GM23338 (cell line): ENCODE data around the gene TAPBP. TPM values are rescaled to one million over a fixed set of nuclear protein-coding genes. Genes with fewer than 3 reads are reported as not detected.

ENCODE experiments used
- ATAC-seq: fragments of 200-7000 bp; cut with Tn5 transposase; 3 replicates; pipeline ENCODE4 v1.9.1; 2020
- DNase-seq: peaks from one replicate; pipeline ENCODE4 v3.0.0-alpha.2; 2015; ENCODE audit warnings: low spot score
- H2AFZ ChIP-seq: fragments of 200-600 bp; sonication (generic); 2 replicates; pipeline ENCODE4 v1.8.0; 2016; ENCODE audit warnings: antibody characterized with exemption, mild to moderate bottlenecking, moderate library complexity
- H3F3A ChIP-seq: fragments of 200-600 bp; sonication (generic); replicated peaks from 2 replicates; pipeline ENCODE4 v1.8.0; 2017; ENCODE audit warnings: antibody characterized with exemption, mixed run types, low read depth
- H3K27ac ChIP-seq: fragments of 200-600 bp; sonication (generic); 2 replicates; pipeline ENCODE4 v1.6.1; 2016; ENCODE audit warnings: low read depth
- H3K27me3 ChIP-seq: fragments of 200-600 bp; sonication (generic); 2 replicates; pipeline ENCODE4 v1.8.0; 2016; ENCODE audit warnings: mild to moderate bottlenecking, mixed run types, moderate library complexity; ENCODE audit not compliant: insufficient read depth
- H3K36me3 ChIP-seq: fragments of 200-600 bp; sonication (generic); 2 replicates; pipeline ENCODE4 v1.8.0; 2016; ENCODE audit warnings: mild to moderate bottlenecking; ENCODE audit not compliant: insufficient read depth
- H3K4me1 ChIP-seq: fragments of 200-600 bp; sonication (generic); 2 replicates; pipeline ENCODE4 v1.8.0; 2016; ENCODE audit warnings: mild to moderate bottlenecking, moderate library complexity; ENCODE audit not compliant: insufficient read depth
- H3K4me2 ChIP-seq: fragments of 200-600 bp; sonication (generic); 2 replicates; pipeline ENCODE4 v1.7.1; 2017; ENCODE audit warnings: mixed run types
- H3K4me3 ChIP-seq: fragments of 200-600 bp; sonication (generic); 2 replicates; pipeline ENCODE4 v1.6.1; 2016; ENCODE audit warnings: mixed run types
- H3K79me2 ChIP-seq: fragments of 200-600 bp; sonication (generic); replicated peaks from 2 replicates; pipeline ENCODE4 v1.8.0; 2017; ENCODE audit warnings: mild to moderate bottlenecking; ENCODE audit not compliant: insufficient read depth
- H3K9me2 ChIP-seq: fragments of 200-600 bp; sonication (generic); 2 replicates; pipeline ENCODE4 v1.8.0; 2017; ENCODE audit not compliant: insufficient read depth
- H4K20me1 ChIP-seq: fragments of 200-600 bp; sonication (generic); replicated peaks from 2 replicates; pipeline ENCODE4 v1.8.0; 2017; ENCODE audit warnings: mild to moderate bottlenecking; ENCODE audit not compliant: insufficient read depth
- H3K27ac Mint-ChIP-seq: 2 replicates; pipeline ENCODE4 v1.8.0; 2020; ENCODE audit warnings: inconsistent platforms, mild to moderate bottlenecking, moderate library complexity, mixed read lengths
- H3K27me3 Mint-ChIP-seq: 3 replicates; pipeline ENCODE4 v1.8.0; 2022; ENCODE audit warnings: low read depth, mild to moderate bottlenecking, moderate library complexity, mixed read lengths, inconsistent platforms; ENCODE audit not compliant: insufficient read depth, poor library complexity
- H3K36me3 Mint-ChIP-seq: 3 replicates; pipeline ENCODE4 v1.8.0; 2021; ENCODE audit warnings: low read depth, mild to moderate bottlenecking, inconsistent platforms, moderate library complexity, mixed read lengths
- H3K4me1 Mint-ChIP-seq: 3 replicates; pipeline ENCODE4 v1.8.0; 2020; ENCODE audit warnings: mild to moderate bottlenecking, inconsistent platforms, mixed read lengths
- H3K4me3 Mint-ChIP-seq: 3 replicates; pipeline ENCODE4 v1.8.0; 2021; ENCODE audit warnings: moderate library complexity, mild to moderate bottlenecking, inconsistent platforms, mixed read lengths
- H3K9me3 Mint-ChIP-seq: 3 replicates; pipeline ENCODE4 v1.8.0; 2020; ENCODE audit warnings: moderate library complexity, mild to moderate bottlenecking, inconsistent platforms, mixed read lengths
- CREB1 ChIP-seq: fragments of 250-450 bp; sonication (Bioruptor Pico); IDR thresholded peaks from 2 replicates; pipeline ENCODE4 v1.5.0; 2020; ENCODE audit warnings: low read depth, mild to moderate bottlenecking, moderate library complexity
- EZH2 ChIP-seq: fragments of 200-600 bp; sonication (generic); IDR thresholded peaks from one replicate; pipeline ENCODE4 v1.8.0; 2017; ENCODE audit warnings: antibody characterized with exemption, mild to moderate bottlenecking, low read depth; ENCODE audit not compliant: unreplicated experiment
- NANOG ChIP-seq: IDR thresholded peaks from 2 replicates; pipeline ENCODE4 v1.6.1; 2016; ENCODE audit warnings: antibody characterized with exemption, borderline replicate concordance
- POLR2AphosphoS5 ChIP-seq: IDR thresholded peaks from 2 replicates; pipeline ENCODE4 v1.6.1; 2016; ENCODE audit warnings: antibody characterized with exemption, low read depth
- STAT1 ChIP-seq: IDR thresholded peaks from one replicate; pipeline ENCODE4 v1.6.1; 2016; ENCODE audit warnings: antibody characterized with exemption; ENCODE audit not compliant: unreplicated experiment
- ZNF114 ChIP-seq: fragments of 250-450 bp; sonication (Bioruptor Pico); IDR thresholded peaks from 2 replicates; pipeline ENCODE4 v1.5.0; 2020; ENCODE audit warnings: mild to moderate bottlenecking, moderate library complexity
- polyA plus RNA-seq: library from polyadenylated mRNA; unstranded; fragments of >200 nt; fragmentation: Nextera tagmentation; extraction: Ambion mirVana; gene quantifications from 2 replicates; pipeline ENCODE4 v1.2.1, GENCODE V29; 2016
- total RNA-seq: library from RNA; depleted of rRNA; stranded (reverse); fragments of >200 nt; shearing (Covaris generic); gene quantifications from 2 replicates; pipeline ENCODE4 v1.2.3, GENCODE V29; 2014
- TF ChIP-seq, protein P1 (sequence below): fragments of 250-450 bp; sonication (Bioruptor Pico); IDR thresholded peaks from 2 replicates; pipeline ENCODE4 v1.5.0; 2020; ENCODE audit warnings: mild to moderate bottlenecking, moderate library complexity
- TF ChIP-seq, protein P2 (sequence below), 2 experiments: fragments of 200-600 bp in 1 of 2; sonication (generic) in 1 of 2; conservative IDR thresholded peaks; 2 replicates each; pipeline versions ENCODE4 v1.5.1 to v1.6.1; 2016 to 2017; ENCODE audit warnings: antibody characterized with exemption in 2 of 2, low read depth in 2 of 2, mild to moderate bottlenecking in 2 of 2, moderate library complexity in 1 of 2
- TF ChIP-seq, protein P3 (sequence below): IDR thresholded peaks from one replicate; pipeline ENCODE4 v1.6.1; 2018; ENCODE audit warnings: antibody characterized with exemption; ENCODE audit not compliant: unreplicated experiment

The TAPBP gene
- total and polyA plus RNA-seq, 2 experiments from 2014 or later: 19.9 to 37.5 TPM

DNA sequence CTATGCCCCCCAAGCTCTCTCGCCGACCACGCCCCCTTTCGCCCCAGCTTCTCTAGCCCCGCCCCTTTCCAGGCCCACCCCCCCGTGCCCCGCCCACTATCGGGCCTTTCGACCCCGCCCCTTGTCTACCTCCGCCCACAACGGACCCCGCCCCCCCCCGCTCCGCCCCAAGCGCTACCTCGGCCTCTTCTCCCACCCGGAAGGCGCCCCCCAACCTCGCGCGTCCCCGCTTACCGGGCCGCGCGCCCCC, 3.5 kb upstream of the TAPBP start (continued):
- TF ChIP-seq, protein P1, sequence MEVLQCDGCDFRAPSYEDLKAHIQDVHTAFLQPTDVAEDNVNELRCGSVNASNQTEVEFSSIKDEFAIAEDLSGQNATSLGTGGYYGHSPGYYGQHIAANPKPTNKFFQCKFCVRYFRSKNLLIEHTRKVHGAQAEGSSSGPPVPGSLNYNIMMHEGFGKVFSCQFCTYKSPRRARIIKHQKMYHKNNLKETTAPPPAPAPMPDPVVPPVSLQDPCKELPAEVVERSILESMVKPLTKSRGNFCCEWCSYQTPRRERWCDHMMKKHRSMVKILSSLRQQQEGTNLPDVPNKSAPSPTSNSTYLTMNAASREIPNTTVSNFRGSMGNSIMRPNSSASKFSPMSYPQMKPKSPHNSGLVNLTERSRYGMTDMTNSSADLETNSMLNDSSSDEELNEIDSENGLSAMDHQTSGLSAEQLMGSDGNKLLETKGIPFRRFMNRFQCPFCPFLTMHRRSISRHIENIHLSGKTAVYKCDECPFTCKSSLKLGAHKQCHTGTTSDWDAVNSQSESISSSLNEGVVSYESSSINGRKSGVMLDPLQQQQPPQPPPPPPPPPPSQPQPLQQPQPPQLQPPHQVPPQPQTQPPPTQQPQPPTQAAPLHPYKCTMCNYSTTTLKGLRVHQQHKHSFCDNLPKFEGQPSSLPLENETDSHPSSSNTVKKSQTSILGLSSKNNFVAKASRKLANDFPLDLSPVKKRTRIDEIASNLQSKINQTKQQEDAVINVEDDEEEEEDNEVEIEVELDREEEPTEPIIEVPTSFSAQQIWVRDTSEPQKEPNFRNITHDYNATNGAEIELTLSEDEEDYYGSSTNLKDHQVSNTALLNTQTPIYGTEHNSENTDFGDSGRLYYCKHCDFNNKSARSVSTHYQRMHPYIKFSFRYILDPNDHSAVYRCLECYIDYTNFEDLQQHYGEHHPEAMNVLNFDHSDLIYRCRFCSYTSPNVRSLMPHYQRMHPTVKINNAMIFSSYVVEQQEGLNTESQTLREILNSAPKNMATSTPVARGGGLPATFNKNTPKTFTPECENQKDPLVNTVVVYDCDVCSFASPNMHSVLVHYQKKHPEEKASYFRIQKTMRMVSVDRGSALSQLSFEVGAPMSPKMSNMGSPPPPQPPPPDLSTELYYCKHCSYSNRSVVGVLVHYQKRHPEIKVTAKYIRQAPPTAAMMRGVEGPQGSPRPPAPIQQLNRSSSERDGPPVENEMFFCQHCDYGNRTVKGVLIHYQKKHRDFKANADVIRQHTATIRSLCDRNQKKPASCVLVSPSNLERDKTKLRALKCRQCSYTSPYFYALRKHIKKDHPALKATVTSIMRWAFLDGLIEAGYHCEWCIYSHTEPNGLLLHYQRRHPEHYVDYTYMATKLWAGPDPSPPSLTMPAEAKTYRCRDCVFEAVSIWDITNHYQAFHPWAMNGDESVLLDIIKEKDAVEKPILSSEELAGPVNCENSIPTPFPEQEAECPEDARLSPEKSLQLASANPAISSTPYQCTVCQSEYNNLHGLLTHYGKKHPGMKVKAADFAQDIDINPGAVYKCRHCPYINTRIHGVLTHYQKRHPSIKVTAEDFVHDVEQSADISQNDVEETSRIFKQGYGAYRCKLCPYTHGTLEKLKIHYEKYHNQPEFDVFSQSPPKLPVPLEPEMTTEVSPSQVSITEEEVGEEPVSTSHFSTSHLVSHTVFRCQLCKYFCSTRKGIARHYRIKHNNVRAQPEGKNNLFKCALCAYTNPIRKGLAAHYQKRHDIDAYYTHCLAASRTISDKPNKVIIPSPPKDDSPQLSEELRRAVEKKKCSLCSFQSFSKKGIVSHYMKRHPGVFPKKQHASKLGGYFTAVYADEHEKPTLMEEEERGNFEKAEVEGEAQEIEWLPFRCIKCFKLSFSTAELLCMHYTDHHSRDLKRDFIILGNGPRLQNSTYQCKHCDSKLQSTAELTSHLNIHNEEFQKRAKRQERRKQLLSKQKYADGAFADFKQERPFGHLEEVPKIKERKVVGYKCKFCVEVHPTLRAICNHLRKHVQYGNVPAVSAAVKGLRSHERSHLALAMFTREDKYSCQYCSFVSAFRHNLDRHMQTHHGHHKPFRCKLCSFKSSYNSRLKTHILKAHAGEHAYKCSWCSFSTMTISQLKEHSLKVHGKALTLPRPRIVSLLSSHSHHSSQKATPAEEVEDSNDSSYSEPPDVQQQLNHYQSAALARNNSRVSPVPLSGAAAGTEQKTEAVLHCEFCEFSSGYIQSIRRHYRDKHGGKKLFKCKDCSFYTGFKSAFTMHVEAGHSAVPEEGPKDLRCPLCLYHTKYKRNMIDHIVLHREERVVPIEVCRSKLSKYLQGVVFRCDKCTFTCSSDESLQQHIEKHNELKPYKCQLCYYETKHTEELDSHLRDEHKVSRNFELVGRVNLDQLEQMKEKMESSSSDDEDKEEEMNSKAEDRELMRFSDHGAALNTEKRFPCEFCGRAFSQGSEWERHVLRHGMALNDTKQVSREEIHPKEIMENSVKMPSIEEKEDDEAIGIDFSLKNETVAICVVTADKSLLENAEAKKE (CRISPR knock-in tag): no peak
- TF ChIP-seq STAT1 (no peak), EZH2 (no peak), NANOG (no peak), CREB1 (no peak), ZNF114 (CRISPR knock-in tag) (no peak)
- TF ChIP-seq, protein P2, sequence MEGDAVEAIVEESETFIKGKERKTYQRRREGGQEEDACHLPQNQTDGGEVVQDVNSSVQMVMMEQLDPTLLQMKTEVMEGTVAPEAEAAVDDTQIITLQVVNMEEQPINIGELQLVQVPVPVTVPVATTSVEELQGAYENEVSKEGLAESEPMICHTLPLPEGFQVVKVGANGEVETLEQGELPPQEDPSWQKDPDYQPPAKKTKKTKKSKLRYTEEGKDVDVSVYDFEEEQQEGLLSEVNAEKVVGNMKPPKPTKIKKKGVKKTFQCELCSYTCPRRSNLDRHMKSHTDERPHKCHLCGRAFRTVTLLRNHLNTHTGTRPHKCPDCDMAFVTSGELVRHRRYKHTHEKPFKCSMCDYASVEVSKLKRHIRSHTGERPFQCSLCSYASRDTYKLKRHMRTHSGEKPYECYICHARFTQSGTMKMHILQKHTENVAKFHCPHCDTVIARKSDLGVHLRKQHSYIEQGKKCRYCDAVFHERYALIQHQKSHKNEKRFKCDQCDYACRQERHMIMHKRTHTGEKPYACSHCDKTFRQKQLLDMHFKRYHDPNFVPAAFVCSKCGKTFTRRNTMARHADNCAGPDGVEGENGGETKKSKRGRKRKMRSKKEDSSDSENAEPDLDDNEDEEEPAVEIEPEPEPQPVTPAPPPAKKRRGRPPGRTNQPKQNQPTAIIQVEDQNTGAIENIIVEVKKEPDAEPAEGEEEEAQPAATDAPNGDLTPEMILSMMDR (conservative IDR thresholded peaks at IDR 0.05; ENCODE audit: low read depth in 2 of 2): no peak

DNA sequence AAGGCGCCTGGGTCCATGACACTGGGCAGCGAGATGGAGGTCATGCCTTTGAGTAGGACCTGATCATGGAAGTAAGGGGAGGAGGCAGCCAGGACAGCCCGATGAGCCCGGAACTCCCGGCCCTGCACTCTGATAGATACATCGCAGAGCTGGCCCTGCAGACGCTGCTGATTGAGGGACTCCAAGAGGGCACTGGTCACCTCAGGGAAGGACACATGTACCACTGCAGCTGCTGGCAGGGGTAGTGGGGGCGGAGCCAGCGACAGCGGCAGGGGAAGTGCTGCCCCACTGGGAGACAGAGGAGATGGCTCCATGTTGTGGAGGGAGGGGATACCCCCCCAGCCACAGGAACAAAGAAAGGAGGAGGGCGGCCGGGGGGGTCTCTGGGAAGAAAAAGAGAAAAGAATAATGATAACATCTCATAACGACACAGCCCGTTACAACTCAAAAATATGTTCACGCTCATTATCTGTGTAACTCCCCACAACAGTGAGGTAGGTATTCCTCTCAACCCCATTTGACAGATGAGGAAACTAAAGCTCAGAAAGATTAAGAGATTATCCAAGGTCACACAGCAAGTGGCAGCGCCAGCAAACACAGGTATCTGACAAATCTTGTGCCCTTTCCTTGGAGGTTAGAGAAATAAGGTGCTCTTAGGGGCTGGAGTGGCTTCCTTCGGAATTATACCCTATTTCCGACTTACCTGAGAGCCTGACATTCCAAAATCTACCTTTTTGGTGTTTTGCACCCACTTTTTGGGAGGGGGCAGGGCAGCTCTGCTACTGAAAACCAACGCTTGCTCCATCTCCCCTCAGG, 2.9 kb upstream of the TAPBP start:
- H3K36me3 Mint-ChIP-seq: peaks cover 39% of the 10 kb centered on the region
- Histone ChIP-seq H3K4me1 (peaks cover 44% of the 10 kb centered on the region), H2AFZ (no peak overlapping the region), H3K79me2 (peaks cover 31% of the 10 kb centered on the region), H3K27me3 (no peaks in the 10 kb centered on the region), H3K27ac (no peak overlapping the region), H3K4me3 (peak overlapping the region; percentile 50), H3F3A (peaks cover 28% of the 10 kb centered on the region), H4K20me1 (peaks cover 11% of the 10 kb centered on the region), H3K4me2 (peak overlapping the region; percentile 75), H3K36me3 (peaks cover 14% of the 10 kb centered on the region), H3K9me2 (no peaks in the 10 kb centered on the region)
- peaks cover 25% of the 10 kb centered on the region for H3K27me3 Mint-ChIP-seq
- peaks cover 66% of the 10 kb centered on the region for H3K4me1 Mint-ChIP-seq
- H3K27ac Mint-ChIP-seq: peak overlapping the region; percentile 31; the same call in 1 of the 2 replicates
- no peak for DNase-seq
- peak overlapping the region; percentile 93 for H3K4me3 Mint-ChIP-seq
- no peak for ATAC-seq
- H3K9me3 Mint-ChIP-seq: no peaks in the 10 kb centered on the region; the same call in 1 of the 3 replicates
- TF ChIP-seq NANOG: no peak
- TF ChIP-seq POLR2AphosphoS5: no peak
- TF ChIP-seq, protein P3, sequence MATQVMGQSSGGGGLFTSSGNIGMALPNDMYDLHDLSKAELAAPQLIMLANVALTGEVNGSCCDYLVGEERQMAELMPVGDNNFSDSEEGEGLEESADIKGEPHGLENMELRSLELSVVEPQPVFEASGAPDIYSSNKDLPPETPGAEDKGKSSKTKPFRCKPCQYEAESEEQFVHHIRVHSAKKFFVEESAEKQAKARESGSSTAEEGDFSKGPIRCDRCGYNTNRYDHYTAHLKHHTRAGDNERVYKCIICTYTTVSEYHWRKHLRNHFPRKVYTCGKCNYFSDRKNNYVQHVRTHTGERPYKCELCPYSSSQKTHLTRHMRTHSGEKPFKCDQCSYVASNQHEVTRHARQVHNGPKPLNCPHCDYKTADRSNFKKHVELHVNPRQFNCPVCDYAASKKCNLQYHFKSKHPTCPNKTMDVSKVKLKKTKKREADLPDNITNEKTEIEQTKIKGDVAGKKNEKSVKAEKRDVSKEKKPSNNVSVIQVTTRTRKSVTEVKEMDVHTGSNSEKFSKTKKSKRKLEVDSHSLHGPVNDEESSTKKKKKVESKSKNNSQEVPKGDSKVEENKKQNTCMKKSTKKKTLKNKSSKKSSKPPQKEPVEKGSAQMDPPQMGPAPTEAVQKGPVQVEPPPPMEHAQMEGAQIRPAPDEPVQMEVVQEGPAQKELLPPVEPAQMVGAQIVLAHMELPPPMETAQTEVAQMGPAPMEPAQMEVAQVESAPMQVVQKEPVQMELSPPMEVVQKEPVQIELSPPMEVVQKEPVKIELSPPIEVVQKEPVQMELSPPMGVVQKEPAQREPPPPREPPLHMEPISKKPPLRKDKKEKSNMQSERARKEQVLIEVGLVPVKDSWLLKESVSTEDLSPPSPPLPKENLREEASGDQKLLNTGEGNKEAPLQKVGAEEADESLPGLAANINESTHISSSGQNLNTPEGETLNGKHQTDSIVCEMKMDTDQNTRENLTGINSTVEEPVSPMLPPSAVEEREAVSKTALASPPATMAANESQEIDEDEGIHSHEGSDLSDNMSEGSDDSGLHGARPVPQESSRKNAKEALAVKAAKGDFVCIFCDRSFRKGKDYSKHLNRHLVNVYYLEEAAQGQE: no peak
- no peak for TF ChIP-seq EZH2
